GM23338 (cell line): Measurements from ENCODE around the gene AP5Z1. TPM values are rescaled to one million over a fixed set of nuclear protein-coding genes. Genes with fewer than 3 reads are reported as not detected.

ENCODE experiments used
- ATAC-seq: fragments of 200-7000 bp; cut with Tn5 transposase; 3 replicates; pipeline ENCODE4 v1.9.1; 2020
- DNase-seq: peaks from one replicate; pipeline ENCODE4 v3.0.0-alpha.2; 2015; ENCODE audit warnings: low spot score
- H2AFZ ChIP-seq: fragments of 200-600 bp; sonication (generic); 2 replicates; pipeline ENCODE4 v1.8.0; 2016; ENCODE audit warnings: antibody characterized with exemption, mild to moderate bottlenecking, moderate library complexity
- H3F3A ChIP-seq: fragments of 200-600 bp; sonication (generic); replicated peaks from 2 replicates; pipeline ENCODE4 v1.8.0; 2017; ENCODE audit warnings: antibody characterized with exemption, mixed run types, low read depth
- H3K27ac ChIP-seq: fragments of 200-600 bp; sonication (generic); 2 replicates; pipeline ENCODE4 v1.6.1; 2016; ENCODE audit warnings: low read depth
- H3K27me3 ChIP-seq: fragments of 200-600 bp; sonication (generic); 2 replicates; pipeline ENCODE4 v1.8.0; 2016; ENCODE audit warnings: mild to moderate bottlenecking, mixed run types, moderate library complexity; ENCODE audit not compliant: insufficient read depth
- H3K36me3 ChIP-seq: fragments of 200-600 bp; sonication (generic); 2 replicates; pipeline ENCODE4 v1.8.0; 2016; ENCODE audit warnings: mild to moderate bottlenecking; ENCODE audit not compliant: insufficient read depth
- H3K4me1 ChIP-seq: fragments of 200-600 bp; sonication (generic); 2 replicates; pipeline ENCODE4 v1.8.0; 2016; ENCODE audit warnings: mild to moderate bottlenecking, moderate library complexity; ENCODE audit not compliant: insufficient read depth
- H3K4me2 ChIP-seq: fragments of 200-600 bp; sonication (generic); 2 replicates; pipeline ENCODE4 v1.7.1; 2017; ENCODE audit warnings: mixed run types
- H3K4me3 ChIP-seq: fragments of 200-600 bp; sonication (generic); 2 replicates; pipeline ENCODE4 v1.6.1; 2016; ENCODE audit warnings: mixed run types
- H3K79me2 ChIP-seq: fragments of 200-600 bp; sonication (generic); replicated peaks from 2 replicates; pipeline ENCODE4 v1.8.0; 2017; ENCODE audit warnings: mild to moderate bottlenecking; ENCODE audit not compliant: insufficient read depth
- H3K9me2 ChIP-seq: fragments of 200-600 bp; sonication (generic); 2 replicates; pipeline ENCODE4 v1.8.0; 2017; ENCODE audit not compliant: insufficient read depth
- H4K20me1 ChIP-seq: fragments of 200-600 bp; sonication (generic); replicated peaks from 2 replicates; pipeline ENCODE4 v1.8.0; 2017; ENCODE audit warnings: mild to moderate bottlenecking; ENCODE audit not compliant: insufficient read depth
- H3K27ac Mint-ChIP-seq: 2 replicates; pipeline ENCODE4 v1.8.0; 2020; ENCODE audit warnings: inconsistent platforms, mild to moderate bottlenecking, moderate library complexity, mixed read lengths
- H3K27me3 Mint-ChIP-seq: 3 replicates; pipeline ENCODE4 v1.8.0; 2022; ENCODE audit warnings: low read depth, mild to moderate bottlenecking, moderate library complexity, mixed read lengths, inconsistent platforms; ENCODE audit not compliant: insufficient read depth, poor library complexity
- H3K36me3 Mint-ChIP-seq: 3 replicates; pipeline ENCODE4 v1.8.0; 2021; ENCODE audit warnings: low read depth, mild to moderate bottlenecking, inconsistent platforms, moderate library complexity, mixed read lengths
- H3K4me1 Mint-ChIP-seq: 3 replicates; pipeline ENCODE4 v1.8.0; 2020; ENCODE audit warnings: mild to moderate bottlenecking, inconsistent platforms, mixed read lengths
- H3K4me3 Mint-ChIP-seq: 3 replicates; pipeline ENCODE4 v1.8.0; 2021; ENCODE audit warnings: moderate library complexity, mild to moderate bottlenecking, inconsistent platforms, mixed read lengths
- H3K9me3 Mint-ChIP-seq: 3 replicates; pipeline ENCODE4 v1.8.0; 2020; ENCODE audit warnings: moderate library complexity, mild to moderate bottlenecking, inconsistent platforms, mixed read lengths
- CREB1 ChIP-seq: fragments of 250-450 bp; sonication (Bioruptor Pico); IDR thresholded peaks from 2 replicates; pipeline ENCODE4 v1.5.0; 2020; ENCODE audit warnings: low read depth, mild to moderate bottlenecking, moderate library complexity
- ETS1 ChIP-seq: IDR thresholded peaks from 2 replicates; pipeline ENCODE4 v1.6.1; 2016; ENCODE audit warnings: antibody characterized with exemption
- EZH2 ChIP-seq: fragments of 200-600 bp; sonication (generic); IDR thresholded peaks from one replicate; pipeline ENCODE4 v1.8.0; 2017; ENCODE audit warnings: antibody characterized with exemption, mild to moderate bottlenecking, low read depth; ENCODE audit not compliant: unreplicated experiment
- EZH2phosphoT487 ChIP-seq: fragments of 200-600 bp; sonication (generic); IDR thresholded peaks from one replicate; pipeline ENCODE4 v1.8.1; 2018; ENCODE audit warnings: antibody characterized with exemption; ENCODE audit not compliant: unreplicated experiment
- JUNB ChIP-seq: IDR thresholded peaks from one replicate; pipeline ENCODE4 v1.6.1; 2016; ENCODE audit warnings: antibody characterized with exemption; ENCODE audit not compliant: unreplicated experiment
- NANOG ChIP-seq: IDR thresholded peaks from 2 replicates; pipeline ENCODE4 v1.6.1; 2016; ENCODE audit warnings: antibody characterized with exemption, borderline replicate concordance
- POLR2AphosphoS5 ChIP-seq: IDR thresholded peaks from 2 replicates; pipeline ENCODE4 v1.6.1; 2016; ENCODE audit warnings: antibody characterized with exemption, low read depth
- STAT1 ChIP-seq: IDR thresholded peaks from one replicate; pipeline ENCODE4 v1.6.1; 2016; ENCODE audit warnings: antibody characterized with exemption; ENCODE audit not compliant: unreplicated experiment
- ZNF114 ChIP-seq: fragments of 250-450 bp; sonication (Bioruptor Pico); IDR thresholded peaks from 2 replicates; pipeline ENCODE4 v1.5.0; 2020; ENCODE audit warnings: mild to moderate bottlenecking, moderate library complexity
- ZNF331 ChIP-seq: fragments of 250-450 bp; sonication (Bioruptor Pico); IDR thresholded peaks from 2 replicates; pipeline ENCODE4 v1.5.0; 2020; ENCODE audit warnings: low read depth, mild to moderate bottlenecking, moderate library complexity
- ZNF462 ChIP-seq: fragments of 250-450 bp; sonication (Bioruptor Pico); IDR thresholded peaks from 2 replicates; pipeline ENCODE4 v1.5.0; 2020; ENCODE audit warnings: mild to moderate bottlenecking, moderate library complexity
- polyA plus RNA-seq: library from polyadenylated mRNA; unstranded; fragments of >200 nt; fragmentation: Nextera tagmentation; extraction: Ambion mirVana; gene quantifications from 2 replicates; pipeline ENCODE4 v1.2.1, GENCODE V29; 2016
- total RNA-seq: library from RNA; depleted of rRNA; stranded (reverse); fragments of >200 nt; shearing (Covaris generic); gene quantifications from 2 replicates; pipeline ENCODE4 v1.2.3, GENCODE V29; 2014
- TF ChIP-seq, protein P1 (sequence below), 2 experiments: fragments of 200-600 bp in 1 of 2; sonication (generic) in 1 of 2; conservative IDR thresholded peaks; 2 replicates each; pipeline versions ENCODE4 v1.5.1 to v1.6.1; 2016 to 2017; ENCODE audit warnings: antibody characterized with exemption in 2 of 2, low read depth in 2 of 2, mild to moderate bottlenecking in 2 of 2, moderate library complexity in 1 of 2
- TF ChIP-seq, protein P2 (sequence below): IDR thresholded peaks from one replicate; pipeline ENCODE4 v1.6.1; 2018; ENCODE audit warnings: antibody characterized with exemption; ENCODE audit not compliant: unreplicated experiment

AP5Z1 gene
- total and polyA plus RNA-seq, 2 experiments from 2014 or later = 16.3 to 31.2 TPM

DNA sequence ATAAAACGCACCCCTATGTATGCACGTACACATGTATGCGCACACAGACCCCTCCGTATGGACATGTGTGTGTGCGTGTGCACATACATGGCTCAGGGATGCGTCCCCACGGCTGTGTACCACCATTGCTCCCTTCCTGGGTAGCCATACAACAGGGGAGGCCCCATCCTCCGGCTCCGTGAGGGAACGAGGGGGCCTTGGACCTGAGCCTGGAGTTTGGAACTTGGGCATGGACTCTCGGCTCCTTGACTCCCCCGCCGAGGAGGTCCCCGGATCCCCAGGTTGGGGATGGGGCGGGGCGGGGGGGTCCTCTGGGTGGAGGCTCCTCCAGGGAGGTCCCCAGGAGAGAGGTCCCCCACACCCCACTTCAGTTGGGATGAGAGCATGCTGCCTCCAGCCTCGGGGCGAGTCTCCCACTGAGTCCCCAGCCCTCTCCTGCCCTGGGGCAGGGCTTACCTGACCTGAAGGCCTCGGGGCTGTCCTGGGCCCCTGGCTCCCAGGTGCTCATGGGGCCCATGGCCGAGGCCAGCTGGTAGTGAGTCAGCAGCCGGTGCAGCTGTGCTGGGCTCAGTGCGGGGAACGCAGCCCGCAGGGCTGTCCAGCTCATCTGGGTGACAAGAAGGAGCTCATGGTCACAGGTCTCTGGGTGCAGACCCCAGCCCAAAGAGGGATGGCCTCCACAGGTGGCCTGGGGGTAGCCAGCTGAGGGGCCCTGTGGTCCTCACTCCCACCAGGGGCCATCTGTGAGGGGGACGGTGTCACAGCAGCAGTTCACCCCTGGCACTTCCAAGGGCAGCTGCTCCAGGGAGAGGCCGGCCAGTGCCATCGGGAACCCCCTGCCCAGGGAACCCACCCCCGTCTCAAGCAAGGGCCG, 29.9 kb downstream of the AP5Z1 start:
- H3K27me3 ChIP-seq = no peaks in the 10 kb centered on the region
- no peak overlapping the region for H2AFZ ChIP-seq
- H3K4me1 ChIP-seq = peaks cover 3% of the 10 kb centered on the region; the same call in 1 of the 2 replicates
- Mint-ChIP-seq H3K4me1 (peaks cover 5% of the 10 kb centered on the region), H3K27ac (no peak overlapping the region), H3K9me3 (no peaks in the 10 kb centered on the region), H3K36me3 (no peaks in the 10 kb centered on the region; the same call in 2 of the 3 replicates), H3K27me3 (peaks cover 9% of the 10 kb centered on the region), H3K4me3 (no peak overlapping the region)
- H3K36me3 ChIP-seq = no peaks in the 10 kb centered on the region
- H3K79me2 ChIP-seq = no peaks in the 10 kb centered on the region
- H3K9me2 ChIP-seq = no peaks in the 10 kb centered on the region
- no peak overlapping the region for H3K4me3 ChIP-seq
- DNase-seq (no peak), ATAC-seq (no peak)
- H3K27ac ChIP-seq = no peak overlapping the region
- TF ChIP-seq, protein P1, sequence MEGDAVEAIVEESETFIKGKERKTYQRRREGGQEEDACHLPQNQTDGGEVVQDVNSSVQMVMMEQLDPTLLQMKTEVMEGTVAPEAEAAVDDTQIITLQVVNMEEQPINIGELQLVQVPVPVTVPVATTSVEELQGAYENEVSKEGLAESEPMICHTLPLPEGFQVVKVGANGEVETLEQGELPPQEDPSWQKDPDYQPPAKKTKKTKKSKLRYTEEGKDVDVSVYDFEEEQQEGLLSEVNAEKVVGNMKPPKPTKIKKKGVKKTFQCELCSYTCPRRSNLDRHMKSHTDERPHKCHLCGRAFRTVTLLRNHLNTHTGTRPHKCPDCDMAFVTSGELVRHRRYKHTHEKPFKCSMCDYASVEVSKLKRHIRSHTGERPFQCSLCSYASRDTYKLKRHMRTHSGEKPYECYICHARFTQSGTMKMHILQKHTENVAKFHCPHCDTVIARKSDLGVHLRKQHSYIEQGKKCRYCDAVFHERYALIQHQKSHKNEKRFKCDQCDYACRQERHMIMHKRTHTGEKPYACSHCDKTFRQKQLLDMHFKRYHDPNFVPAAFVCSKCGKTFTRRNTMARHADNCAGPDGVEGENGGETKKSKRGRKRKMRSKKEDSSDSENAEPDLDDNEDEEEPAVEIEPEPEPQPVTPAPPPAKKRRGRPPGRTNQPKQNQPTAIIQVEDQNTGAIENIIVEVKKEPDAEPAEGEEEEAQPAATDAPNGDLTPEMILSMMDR (conservative IDR thresholded peaks at IDR 0.05; ENCODE audit: low read depth in 2 of 2) = no peak
- TF ChIP-seq STAT1 = no peak
- no peak for TF ChIP-seq NANOG
- TF ChIP-seq JUNB = no peak
- no peak for TF ChIP-seq EZH2
- no peak for TF ChIP-seq ETS1
- TF ChIP-seq CREB1 (CRISPR knock-in tag) = no peak
- TF ChIP-seq EZH2phosphoT487 = no peak
- TF ChIP-seq ZNF114 (CRISPR knock-in tag) = no peak
- TF ChIP-seq ZNF331 (CRISPR knock-in tag) = no peak
- TF ChIP-seq, protein P2, sequence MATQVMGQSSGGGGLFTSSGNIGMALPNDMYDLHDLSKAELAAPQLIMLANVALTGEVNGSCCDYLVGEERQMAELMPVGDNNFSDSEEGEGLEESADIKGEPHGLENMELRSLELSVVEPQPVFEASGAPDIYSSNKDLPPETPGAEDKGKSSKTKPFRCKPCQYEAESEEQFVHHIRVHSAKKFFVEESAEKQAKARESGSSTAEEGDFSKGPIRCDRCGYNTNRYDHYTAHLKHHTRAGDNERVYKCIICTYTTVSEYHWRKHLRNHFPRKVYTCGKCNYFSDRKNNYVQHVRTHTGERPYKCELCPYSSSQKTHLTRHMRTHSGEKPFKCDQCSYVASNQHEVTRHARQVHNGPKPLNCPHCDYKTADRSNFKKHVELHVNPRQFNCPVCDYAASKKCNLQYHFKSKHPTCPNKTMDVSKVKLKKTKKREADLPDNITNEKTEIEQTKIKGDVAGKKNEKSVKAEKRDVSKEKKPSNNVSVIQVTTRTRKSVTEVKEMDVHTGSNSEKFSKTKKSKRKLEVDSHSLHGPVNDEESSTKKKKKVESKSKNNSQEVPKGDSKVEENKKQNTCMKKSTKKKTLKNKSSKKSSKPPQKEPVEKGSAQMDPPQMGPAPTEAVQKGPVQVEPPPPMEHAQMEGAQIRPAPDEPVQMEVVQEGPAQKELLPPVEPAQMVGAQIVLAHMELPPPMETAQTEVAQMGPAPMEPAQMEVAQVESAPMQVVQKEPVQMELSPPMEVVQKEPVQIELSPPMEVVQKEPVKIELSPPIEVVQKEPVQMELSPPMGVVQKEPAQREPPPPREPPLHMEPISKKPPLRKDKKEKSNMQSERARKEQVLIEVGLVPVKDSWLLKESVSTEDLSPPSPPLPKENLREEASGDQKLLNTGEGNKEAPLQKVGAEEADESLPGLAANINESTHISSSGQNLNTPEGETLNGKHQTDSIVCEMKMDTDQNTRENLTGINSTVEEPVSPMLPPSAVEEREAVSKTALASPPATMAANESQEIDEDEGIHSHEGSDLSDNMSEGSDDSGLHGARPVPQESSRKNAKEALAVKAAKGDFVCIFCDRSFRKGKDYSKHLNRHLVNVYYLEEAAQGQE = no peak
- no peak for TF ChIP-seq ZNF462
- no peak for TF ChIP-seq POLR2AphosphoS5
- H3K4me2 ChIP-seq = no peak overlapping the region
- no peaks in the 10 kb centered on the region for H3F3A ChIP-seq
- no peaks in the 10 kb centered on the region for H4K20me1 ChIP-seq
